GM23338 (cell line): ENCODE results near the gene MOB3B. TPM values are rescaled to one million over a fixed set of nuclear protein-coding genes. Genes with fewer than 3 reads are reported as not detected.

Experiments used
- ATAC-seq: fragments of 200-7000 bp; cut with Tn5 transposase; 3 replicates; pipeline ENCODE4 v1.9.1; 2020
- DNase-seq: peaks from one replicate; pipeline ENCODE4 v3.0.0-alpha.2; 2015; ENCODE audit warnings: low spot score
- H2AFZ ChIP-seq: fragments of 200-600 bp; sonication (generic); 2 replicates; pipeline ENCODE4 v1.8.0; 2016; ENCODE audit warnings: antibody characterized with exemption, mild to moderate bottlenecking, moderate library complexity
- H3F3A ChIP-seq: fragments of 200-600 bp; sonication (generic); replicated peaks from 2 replicates; pipeline ENCODE4 v1.8.0; 2017; ENCODE audit warnings: antibody characterized with exemption, mixed run types, low read depth
- H3K27ac ChIP-seq: fragments of 200-600 bp; sonication (generic); 2 replicates; pipeline ENCODE4 v1.6.1; 2016; ENCODE audit warnings: low read depth
- H3K27me3 ChIP-seq: fragments of 200-600 bp; sonication (generic); 2 replicates; pipeline ENCODE4 v1.8.0; 2016; ENCODE audit warnings: mild to moderate bottlenecking, mixed run types, moderate library complexity; ENCODE audit not compliant: insufficient read depth
- H3K36me3 ChIP-seq: fragments of 200-600 bp; sonication (generic); 2 replicates; pipeline ENCODE4 v1.8.0; 2016; ENCODE audit warnings: mild to moderate bottlenecking; ENCODE audit not compliant: insufficient read depth
- H3K4me1 ChIP-seq: fragments of 200-600 bp; sonication (generic); 2 replicates; pipeline ENCODE4 v1.8.0; 2016; ENCODE audit warnings: mild to moderate bottlenecking, moderate library complexity; ENCODE audit not compliant: insufficient read depth
- H3K4me2 ChIP-seq: fragments of 200-600 bp; sonication (generic); 2 replicates; pipeline ENCODE4 v1.7.1; 2017; ENCODE audit warnings: mixed run types
- H3K4me3 ChIP-seq: fragments of 200-600 bp; sonication (generic); 2 replicates; pipeline ENCODE4 v1.6.1; 2016; ENCODE audit warnings: mixed run types
- H3K79me2 ChIP-seq: fragments of 200-600 bp; sonication (generic); replicated peaks from 2 replicates; pipeline ENCODE4 v1.8.0; 2017; ENCODE audit warnings: mild to moderate bottlenecking; ENCODE audit not compliant: insufficient read depth
- H3K9me2 ChIP-seq: fragments of 200-600 bp; sonication (generic); 2 replicates; pipeline ENCODE4 v1.8.0; 2017; ENCODE audit not compliant: insufficient read depth
- H4K20me1 ChIP-seq: fragments of 200-600 bp; sonication (generic); replicated peaks from 2 replicates; pipeline ENCODE4 v1.8.0; 2017; ENCODE audit warnings: mild to moderate bottlenecking; ENCODE audit not compliant: insufficient read depth
- H3K27ac Mint-ChIP-seq: 2 replicates; pipeline ENCODE4 v1.8.0; 2020; ENCODE audit warnings: inconsistent platforms, mild to moderate bottlenecking, moderate library complexity, mixed read lengths
- H3K27me3 Mint-ChIP-seq: 3 replicates; pipeline ENCODE4 v1.8.0; 2022; ENCODE audit warnings: low read depth, mild to moderate bottlenecking, moderate library complexity, mixed read lengths, inconsistent platforms; ENCODE audit not compliant: insufficient read depth, poor library complexity
- H3K36me3 Mint-ChIP-seq: 3 replicates; pipeline ENCODE4 v1.8.0; 2021; ENCODE audit warnings: low read depth, mild to moderate bottlenecking, inconsistent platforms, moderate library complexity, mixed read lengths
- H3K4me1 Mint-ChIP-seq: 3 replicates; pipeline ENCODE4 v1.8.0; 2020; ENCODE audit warnings: mild to moderate bottlenecking, inconsistent platforms, mixed read lengths
- H3K4me3 Mint-ChIP-seq: 3 replicates; pipeline ENCODE4 v1.8.0; 2021; ENCODE audit warnings: moderate library complexity, mild to moderate bottlenecking, inconsistent platforms, mixed read lengths
- H3K9me3 Mint-ChIP-seq: 3 replicates; pipeline ENCODE4 v1.8.0; 2020; ENCODE audit warnings: moderate library complexity, mild to moderate bottlenecking, inconsistent platforms, mixed read lengths
- CTCF ChIP-seq, 2 experiments: fragments of 200-600 bp in 1 of 2; sonication (generic) in 1 of 2; conservative IDR thresholded peaks; 2 replicates each; pipeline versions ENCODE4 v1.5.1 to v1.6.1; 2016 to 2017; ENCODE audit warnings: antibody characterized with exemption in 2 of 2, low read depth in 2 of 2, mild to moderate bottlenecking in 2 of 2, moderate library complexity in 1 of 2
- ETS1 ChIP-seq: IDR thresholded peaks from 2 replicates; pipeline ENCODE4 v1.6.1; 2016; ENCODE audit warnings: antibody characterized with exemption
- EZH2 ChIP-seq: fragments of 200-600 bp; sonication (generic); IDR thresholded peaks from one replicate; pipeline ENCODE4 v1.8.0; 2017; ENCODE audit warnings: antibody characterized with exemption, mild to moderate bottlenecking, low read depth; ENCODE audit not compliant: unreplicated experiment
- JUNB ChIP-seq: IDR thresholded peaks from one replicate; pipeline ENCODE4 v1.6.1; 2016; ENCODE audit warnings: antibody characterized with exemption; ENCODE audit not compliant: unreplicated experiment
- ZNF114 ChIP-seq: fragments of 250-450 bp; sonication (Bioruptor Pico); IDR thresholded peaks from 2 replicates; pipeline ENCODE4 v1.5.0; 2020; ENCODE audit warnings: mild to moderate bottlenecking, moderate library complexity
- polyA plus RNA-seq: library from polyadenylated mRNA; unstranded; fragments of >200 nt; fragmentation: Nextera tagmentation; extraction: Ambion mirVana; gene quantifications from 2 replicates; pipeline ENCODE4 v1.2.1, GENCODE V29; 2016
- total RNA-seq: library from RNA; depleted of rRNA; stranded (reverse); fragments of >200 nt; shearing (Covaris generic); gene quantifications from 2 replicates; pipeline ENCODE4 v1.2.3, GENCODE V29; 2014

MOB3B gene
- total and polyA plus RNA-seq, 2 experiments from 2014 or later = 7.6 to 12.1 TPM

- Histone ChIP-seq H2AFZ (no peak overlapping the region), H3K79me2 (no peaks in the 10 kb centered on the region), H3K4me1 (peaks cover 14% of the 10 kb centered on the region), H3K4me3 (no peak overlapping the region), H3K36me3 (no peaks in the 10 kb centered on the region), H3K27ac (no peak overlapping the region), H3K27me3 (no peaks in the 10 kb centered on the region), H3K9me2 (no peaks in the 10 kb centered on the region), H4K20me1 (no peaks in the 10 kb centered on the region), H3F3A (no peaks in the 10 kb centered on the region), H3K4me2 (no peak overlapping the region)
- no peak for DNase-seq
- Mint-ChIP-seq H3K4me1 (peaks cover 33% of the 10 kb centered on the region), H3K9me3 (no peaks in the 10 kb centered on the region), H3K4me3 (no peak overlapping the region), H3K27ac (no peak overlapping the region), H3K27me3 (no peaks in the 10 kb centered on the region), H3K36me3 (no peaks in the 10 kb centered on the region)
- ATAC-seq = peak; percentile 35; the same call in 2 of the 3 replicates
- no peak for TF ChIP-seq EZH2
- TF ChIP-seq ETS1 = no peak
- no peak for TF ChIP-seq ZNF114
- no peak for TF ChIP-seq CTCF (conservative IDR thresholded peaks at IDR 0.05; ENCODE audit: low read depth in 2 of 2)
Measured at GRCh38 chr9:27377147-27377807, 152.3 kb downstream of the MOB3B start.

GRCh38 chr9:27373851-27374250 lies 155.8 kb downstream of the MOB3B start:
- peaks cover 45% of the 10 kb centered on the region for H3K4me1 ChIP-seq
- ATAC-seq = no peak
- Mint-ChIP-seq H3K4me1 (peaks cover 62% of the 10 kb centered on the region), H3K36me3 (0 out of 3 replicates have a peak, but pooled peaks cover 6% of the 10 kb centered on the region), H3K4me3 (no peak overlapping the region), H3K9me3 (no peaks in the 10 kb centered on the region), H3K27me3 (peaks cover 3% of the 10 kb centered on the region), H3K27ac (no peak overlapping the region)
- no peaks in the 10 kb centered on the region for H3F3A ChIP-seq
- H3K9me2 ChIP-seq = peaks cover 8% of the 10 kb centered on the region
- H4K20me1 ChIP-seq = no peaks in the 10 kb centered on the region
- TF ChIP-seq CTCF (conservative IDR thresholded peaks at IDR 0.05; ENCODE audit: low read depth in 2 of 2) = no peak
- no peak for TF ChIP-seq JUNB
- H3K27ac ChIP-seq = no peak overlapping the region
- H2AFZ ChIP-seq = no peak overlapping the region
- H3K36me3 ChIP-seq = no peaks in the 10 kb centered on the region
- no peak overlapping the region for H3K4me2 ChIP-seq
- no peaks in the 10 kb centered on the region for H3K79me2 ChIP-seq
- DNase-seq = no peak
- H3K27me3 ChIP-seq = no peaks in the 10 kb centered on the region
- no peak overlapping the region for H3K4me3 ChIP-seq
